ENCODE results near the gene HK2. TPM values are rescaled to one million over a fixed set of nuclear protein-coding genes. Genes with fewer than 3 reads are reported as not detected.
"Not testable (repeated sequence)": the region's sequence is repeated elsewhere in the genome, so short reads cannot be mapped to it uniquely, and the experiment has no call there.

HK2 gene
- total RNA-seq, 1 donor = 8.3 TPM

DNA sequence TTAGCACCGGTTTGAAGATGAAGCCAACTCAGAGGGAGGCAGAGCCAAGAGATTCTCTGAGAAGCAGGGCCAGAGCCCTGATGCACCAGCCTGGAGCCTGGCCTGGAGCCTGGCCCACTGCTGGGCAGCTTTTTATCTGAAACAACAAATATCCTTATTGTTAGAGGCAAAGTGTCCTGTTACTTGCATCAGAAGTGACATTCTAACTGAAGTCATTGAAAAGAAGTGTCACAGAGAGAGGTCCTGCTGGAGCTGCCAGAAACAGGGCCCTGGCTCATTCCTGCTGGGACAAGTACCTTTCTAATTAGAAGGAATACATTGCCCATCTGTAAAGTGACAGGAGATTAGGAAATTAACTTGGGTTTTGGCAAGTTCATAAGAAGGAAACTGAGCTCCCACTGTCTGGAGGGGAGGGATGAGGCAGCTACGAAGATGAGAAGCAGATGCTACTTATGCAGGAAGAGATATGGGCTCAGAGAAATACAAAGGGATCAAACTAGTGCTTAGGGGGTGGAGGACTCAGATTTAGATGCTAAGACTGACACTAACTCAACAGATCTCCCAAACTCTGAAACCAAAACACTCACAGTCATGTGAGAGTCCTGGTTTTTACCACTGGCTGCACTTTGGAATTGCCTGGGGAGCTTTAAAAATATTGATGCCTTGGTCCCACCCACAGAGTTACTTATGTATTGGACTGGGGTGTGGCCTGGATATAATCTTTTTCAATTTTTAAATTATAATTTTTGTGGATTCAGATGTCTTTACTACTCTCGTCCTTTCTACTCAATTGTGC, 11.0 kb upstream of the HK2 start:
- no peak overlapping the region for H3K4me3 ChIP-seq (ENCODE audit: low read length)
- H3K9me3 ChIP-seq (ENCODE audit: low read depth, low read length) = no peaks in the 10 kb centered on the region
- H3K27me3 ChIP-seq (ENCODE audit: insufficient read depth, low read length) = no peaks in the 10 kb centered on the region
- H3K4me1 ChIP-seq (ENCODE audit: insufficient read depth, low read length) = peaks cover 36% of the 10 kb centered on the region

- Histone ChIP-seq H3K4me1 (ENCODE audit: insufficient read depth, low read length) (peaks cover 30% of the 10 kb centered on the region), H3K27me3 (ENCODE audit: insufficient read depth, low read length) (no peaks in the 10 kb centered on the region), H3K4me3 (ENCODE audit: low read length) (no peak overlapping the region), H3K9me3 (ENCODE audit: low read depth, low read length) (no peaks in the 10 kb centered on the region)
These were observed 9.2 kb upstream of the HK2 start for GRCh38 chr2:74824679-74825078.

- H3K4me1 ChIP-seq (ENCODE audit: insufficient read depth, low read length) = peaks cover 45% of the 10 kb centered on the region
- no peaks in the 10 kb centered on the region for H3K27me3 ChIP-seq (ENCODE audit: insufficient read depth, low read length)
- H3K9me3 ChIP-seq (ENCODE audit: low read depth, low read length) = no peaks in the 10 kb centered on the region
- no peak overlapping the region for H3K4me3 ChIP-seq (ENCODE audit: low read length)
These were observed 5.4 kb upstream of the HK2 start for GRCh38 chr2:74828543-74828942.

GRCh38 chr2:74831693-74832530, 2.0 kb upstream of the HK2 start:
- Histone ChIP-seq H3K27me3 (ENCODE audit: insufficient read depth, low read length) (no peaks in the 10 kb centered on the region), H3K4me3 (ENCODE audit: low read length) (no peak overlapping the region), H3K4me1 (ENCODE audit: insufficient read depth, low read length) (peaks cover 38% of the 10 kb centered on the region), H3K9me3 (ENCODE audit: low read depth, low read length) (no peaks in the 10 kb centered on the region)

DNA sequence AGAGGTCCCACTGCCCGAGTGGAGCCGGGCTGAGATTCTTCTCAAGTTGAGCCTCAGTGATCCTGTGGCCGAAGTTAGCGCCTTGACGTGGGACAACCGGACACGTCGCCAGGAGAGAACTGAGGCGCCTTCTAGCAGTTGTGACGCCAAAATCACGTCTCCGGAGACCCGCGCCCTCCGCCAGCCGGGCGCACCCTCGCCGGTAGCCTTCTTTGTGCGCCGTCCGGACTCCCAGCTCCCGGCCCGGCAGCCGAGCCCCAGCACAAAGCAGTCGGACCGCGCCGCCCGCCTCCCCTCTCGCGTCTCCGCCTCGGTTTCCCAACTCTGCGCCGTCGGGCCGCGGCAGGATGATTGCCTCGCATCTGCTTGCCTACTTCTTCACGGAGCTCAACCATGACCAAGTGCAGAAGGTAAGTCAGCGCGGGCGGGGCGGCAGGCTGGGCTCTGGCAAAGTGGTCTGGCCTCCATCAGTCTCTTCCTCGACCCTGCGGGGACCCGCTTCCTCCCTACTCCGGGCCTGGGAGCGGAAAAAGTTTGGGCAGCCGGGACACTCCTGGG, 386 bp downstream of the HK2 start:
- H3K4me3 ChIP-seq (ENCODE audit: low read length) = peak overlapping the region; percentile 81
- H3K27me3 ChIP-seq (ENCODE audit: insufficient read depth, low read length); H3K9me3 ChIP-seq (ENCODE audit: low read depth, low read length): not testable (repeated sequence)
- peaks cover 61% of the 10 kb centered on the region for H3K4me1 ChIP-seq (ENCODE audit: insufficient read depth, low read length)

DNA sequence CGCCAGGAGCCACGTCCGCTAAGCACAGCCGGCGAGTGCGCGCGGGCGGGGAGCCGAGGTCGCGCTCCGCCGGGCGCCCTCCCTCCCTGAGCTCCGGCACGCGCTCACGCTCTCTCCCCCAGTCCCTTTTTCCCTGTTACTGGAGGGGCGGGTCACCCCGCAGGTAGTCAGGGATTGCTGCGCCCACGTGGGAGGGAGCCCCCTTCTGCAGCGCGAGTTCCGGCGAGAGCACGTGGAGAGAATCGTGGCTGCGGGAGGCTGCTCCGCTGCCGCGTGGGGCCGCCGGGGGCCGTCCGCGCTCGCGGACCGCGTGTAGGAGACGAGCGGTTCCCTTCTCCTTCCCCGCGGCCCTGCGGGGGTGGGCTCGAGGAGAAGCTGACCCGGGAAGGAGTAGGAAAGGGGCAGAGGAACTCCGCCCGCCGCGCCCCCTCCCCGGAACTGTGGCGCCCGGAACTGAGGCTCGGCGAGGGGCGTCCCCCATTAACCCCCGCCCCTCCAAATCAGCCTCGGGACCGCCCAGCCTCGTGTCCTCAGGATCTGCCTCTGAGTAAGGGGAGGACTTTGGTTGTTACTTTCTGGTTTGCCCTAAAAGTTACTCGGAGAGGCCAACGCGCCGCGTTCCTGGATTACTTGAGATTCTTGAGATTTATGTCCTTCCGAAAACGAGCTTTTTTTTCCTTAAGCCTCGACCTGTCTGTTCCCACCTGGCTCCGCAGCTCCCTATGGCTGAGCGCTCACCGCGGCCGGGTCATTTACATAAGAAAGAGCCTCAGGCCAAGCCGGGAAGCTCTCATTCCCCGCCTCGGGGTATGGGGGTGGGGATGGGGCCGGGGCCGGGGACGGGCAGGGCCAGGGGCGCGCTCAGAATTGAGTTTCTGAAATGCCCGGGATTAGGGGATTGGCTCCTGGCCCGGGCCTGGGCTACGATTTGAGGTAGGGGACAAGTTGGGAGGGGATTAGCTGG, 1.1 kb downstream of the HK2 start:
- Histone ChIP-seq H3K27me3 (ENCODE audit: insufficient read depth, low read length) (no peaks in the 10 kb centered on the region), H3K4me3 (ENCODE audit: low read length) (peak overlapping the region; percentile 81), H3K4me1 (ENCODE audit: insufficient read depth, low read length) (peaks cover 66% of the 10 kb centered on the region), H3K9me3 (ENCODE audit: low read depth, low read length) (no peaks in the 10 kb centered on the region)

- peak overlapping the region; percentile 81 for H3K4me3 ChIP-seq (ENCODE audit: low read length)
- peaks cover 76% of the 10 kb centered on the region for H3K4me1 ChIP-seq (ENCODE audit: insufficient read depth, low read length)
- H3K9me3 ChIP-seq (ENCODE audit: low read depth, low read length) = no peaks in the 10 kb centered on the region
- no peaks in the 10 kb centered on the region for H3K27me3 ChIP-seq (ENCODE audit: insufficient read depth, low read length)
These were observed 2.1 kb downstream of the HK2 start for GRCh38 chr2:74835831-74836674.

GRCh38 chr2:74836675-74837401, 2.9 kb downstream of the HK2 start:
- H3K4me3 ChIP-seq (ENCODE audit: low read length) = peak overlapping the region; percentile 81
- peaks cover 79% of the 10 kb centered on the region for H3K4me1 ChIP-seq (ENCODE audit: insufficient read depth, low read length)
- H3K27me3 ChIP-seq (ENCODE audit: insufficient read depth, low read length) = no peaks in the 10 kb centered on the region
- no peaks in the 10 kb centered on the region for H3K9me3 ChIP-seq (ENCODE audit: low read depth, low read length)

DNA sequence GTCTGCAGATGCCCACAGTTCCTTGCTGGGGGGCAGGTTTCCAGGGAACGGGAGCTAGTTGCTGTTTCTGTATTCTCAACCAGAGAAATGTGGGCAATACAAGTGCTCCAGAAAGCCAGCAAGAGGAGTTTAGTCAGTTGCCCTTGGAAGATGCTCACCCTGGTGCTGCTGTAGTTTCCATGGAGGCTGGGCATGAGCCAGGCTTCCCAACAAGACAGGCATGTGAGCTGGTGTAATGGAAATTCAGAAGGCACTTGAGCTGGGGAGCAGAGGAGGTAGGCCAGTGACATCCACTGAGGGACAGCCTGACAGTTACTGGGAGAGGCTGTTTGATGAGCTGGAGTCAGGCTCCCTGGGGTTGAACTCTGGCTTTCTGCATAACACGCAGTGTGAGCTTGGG, 7.7 kb downstream of the HK2 start:
- H3K4me3 ChIP-seq (ENCODE audit: low read length) = no peak overlapping the region
- no peaks in the 10 kb centered on the region for H3K9me3 ChIP-seq (ENCODE audit: low read depth, low read length)
- no peaks in the 10 kb centered on the region for H3K27me3 ChIP-seq (ENCODE audit: insufficient read depth, low read length)
- peaks cover 95% of the 10 kb centered on the region for H3K4me1 ChIP-seq (ENCODE audit: insufficient read depth, low read length)

DNA sequence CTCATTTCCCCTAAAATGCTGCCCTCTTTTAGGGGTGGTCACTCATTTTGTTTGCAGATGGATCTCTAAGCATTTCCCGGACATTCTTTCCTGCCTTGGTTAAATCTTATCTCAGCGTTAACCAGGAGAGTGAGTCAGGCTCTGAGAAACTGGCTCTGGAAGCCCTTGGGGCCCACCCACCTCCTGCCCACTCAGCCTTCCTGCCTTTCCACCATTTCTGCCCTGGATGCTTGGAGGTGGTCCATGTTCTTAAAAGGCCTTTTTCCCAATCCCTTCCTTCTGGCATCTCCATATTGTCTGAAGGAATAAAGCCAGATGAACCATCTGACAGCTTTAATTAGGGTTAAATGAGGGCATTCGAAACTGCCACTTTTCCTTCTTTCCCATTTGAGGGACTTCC, 9.5 kb downstream of the HK2 start:
- H3K4me1 ChIP-seq (ENCODE audit: insufficient read depth, low read length) = peaks cover 95% of the 10 kb centered on the region
- H3K9me3 ChIP-seq (ENCODE audit: low read depth, low read length) = no peaks in the 10 kb centered on the region
- H3K27me3 ChIP-seq (ENCODE audit: insufficient read depth, low read length) = no peaks in the 10 kb centered on the region
- no peak overlapping the region for H3K4me3 ChIP-seq (ENCODE audit: low read length)

DNA sequence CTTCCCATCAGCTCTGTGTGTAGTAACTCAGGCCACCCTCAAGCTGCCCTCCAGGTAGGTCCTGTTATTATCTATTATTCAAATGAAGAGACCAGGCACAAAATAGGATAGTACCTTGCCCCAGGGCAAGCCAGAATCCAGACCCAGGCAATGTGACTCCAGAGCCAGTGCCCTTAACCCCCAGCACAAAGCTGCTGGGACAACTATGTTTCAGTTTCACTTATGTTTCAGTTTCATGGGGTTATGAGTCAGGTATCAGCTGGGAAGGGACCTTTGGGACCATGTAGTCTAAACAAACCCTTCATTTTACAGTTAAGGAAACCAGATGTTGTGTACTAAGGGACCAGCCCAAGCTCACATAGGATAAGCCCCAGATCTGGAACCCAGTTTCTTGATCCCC, 10.0 kb downstream of the HK2 start:
- no peaks in the 10 kb centered on the region for H3K9me3 ChIP-seq (ENCODE audit: low read depth, low read length)
- H3K4me3 ChIP-seq (ENCODE audit: low read length) = no peak overlapping the region
- H3K27me3 ChIP-seq (ENCODE audit: insufficient read depth, low read length) = no peaks in the 10 kb centered on the region
- H3K4me1 ChIP-seq (ENCODE audit: insufficient read depth, low read length) = peaks cover 96% of the 10 kb centered on the region

DNA sequence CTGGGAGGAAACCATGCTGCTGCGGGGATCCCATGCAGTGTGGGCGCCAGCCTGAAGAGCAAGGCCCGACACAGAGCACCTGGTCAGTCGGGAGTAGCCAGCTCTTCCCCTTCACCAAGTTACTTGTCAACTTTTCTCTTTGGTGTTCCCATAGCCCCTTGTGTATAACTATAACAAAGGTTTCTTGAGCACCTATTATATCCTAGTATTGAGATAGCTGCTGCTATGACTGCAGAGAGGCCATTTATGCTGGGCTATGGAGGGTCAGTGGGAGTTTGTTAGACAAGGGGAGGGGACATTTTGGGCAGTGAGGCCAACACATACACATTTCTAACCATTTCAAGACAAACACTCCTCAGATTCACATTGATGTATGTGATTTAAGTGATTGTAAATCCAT, 10.8 kb downstream of the HK2 start:
- Histone ChIP-seq H3K4me1 (ENCODE audit: insufficient read depth, low read length) (peaks cover 98% of the 10 kb centered on the region), H3K27me3 (ENCODE audit: insufficient read depth, low read length) (no peaks in the 10 kb centered on the region), H3K4me3 (ENCODE audit: low read length) (no peak overlapping the region), H3K9me3 (ENCODE audit: low read depth, low read length) (no peaks in the 10 kb centered on the region)

DNA sequence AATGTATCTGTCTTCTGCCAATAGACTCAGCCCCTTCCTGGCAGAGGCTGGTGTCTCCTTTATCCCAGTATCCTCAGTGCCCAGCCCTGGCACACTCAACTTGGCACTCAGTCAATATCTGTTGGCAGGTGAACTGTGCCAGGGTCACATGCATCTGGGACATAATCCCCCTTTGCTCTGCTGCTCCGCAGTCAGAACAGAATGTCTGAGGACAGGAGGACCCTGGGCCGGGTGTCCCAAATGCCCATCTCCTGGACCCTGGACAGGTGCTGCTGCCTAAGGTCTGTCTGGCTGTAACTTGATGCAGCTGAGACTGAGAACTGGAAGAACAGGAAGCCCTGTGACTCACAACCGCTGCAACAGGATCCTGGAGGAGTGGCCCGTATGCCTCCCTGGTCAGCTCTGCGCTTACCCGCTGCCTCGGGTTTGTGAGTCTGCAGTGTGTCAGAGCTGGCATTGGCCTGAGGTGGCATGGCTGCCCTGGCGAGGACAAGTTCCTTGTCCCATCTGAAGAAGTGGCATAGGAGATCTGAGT, 11.4 kb downstream of the HK2 start:
- Histone ChIP-seq H3K27me3 (ENCODE audit: insufficient read depth, low read length) (no peaks in the 10 kb centered on the region), H3K4me3 (ENCODE audit: low read length) (no peak overlapping the region), H3K4me1 (ENCODE audit: insufficient read depth, low read length) (peaks cover 98% of the 10 kb centered on the region), H3K9me3 (ENCODE audit: low read depth, low read length) (no peaks in the 10 kb centered on the region)

All from mononuclear cell (primary cell).